K562 (cell line): ENCODE data around the gene MEF2C. TPM values are rescaled to one million over a fixed set of nuclear protein-coding genes. Genes with fewer than 3 reads are reported as not detected.

Experiments used
- ATAC-seq: fragments of 200-7000 bp; cut with Tn5 transposase; 3 replicates; pipeline ENCODE4 v1.9.1; 2020; ENCODE audit warnings: moderate library complexity
- BruUV-seq: library from RNA; stranded (reverse); fragments of 400-500 nt; replicated peaks from 2 replicates; lab custom pipeline; 2021; lab: Mats Ljungman, UMichigan
- CTCF ChIA-PET: fragments of 300-600 bp; formaldehyde crosslinking; extraction: SDS; loops from one replicate; lab custom pipeline; 2021; ENCODE audit warnings: low intra/inter-chr PET ratio; lab: Yijun Ruan, JAX
- POLR2A ChIA-PET: fragments of 300-600, 350-650 bp; sonication (Branson Sonifier 250); formaldehyde crosslinking; extraction: SDS; loops from one replicate; lab custom pipeline; 2021; ENCODE audit warnings: antibody characterized with exemption, inconsistent platforms; lab: Yijun Ruan, JAX
- DNase-seq, 4 experiments: peaks; one replicate each; pipeline versions ENCODE4 v3.0.0 to v3.0.0-alpha.2; 2011 to 2018; ENCODE audit warnings: low spot score in 3 of 4, mixed read lengths in 3 of 4; ENCODE audit errors: extremely low read depth in 1 of 4
- FAIRE-seq: peaks from 2 replicates; lab custom pipeline; 2011; peaks lifted over from hg19 to GRCh38; lab: Jason Lieb, UNC
- H2AFZ ChIP-seq: 2 replicates; pipeline ENCODE4 v1.6.0; 2011; ENCODE audit warnings: low read depth, low read length, control low read depth, inconsistent platforms
- H3K27ac ChIP-seq: fragments of 200-600 bp; 3 replicates; pipeline ENCODE4 v1.8.0; 2011; ENCODE audit warnings: low read depth, mild to moderate bottlenecking, control low read depth, inconsistent platforms, low read length, moderate library complexity, mixed read lengths; ENCODE audit errors: extremely low read depth
- H3K27me3 ChIP-seq, 2 experiments: fragments of 300-600 bp in 1 of 2; 2 replicates in 1 of 2; 3 replicates in 1 of 2; pipeline versions ENCODE4 v1.6.0 to v1.8.0; 2011; ENCODE audit warnings: inconsistent platforms in 2 of 2, low read length in 2 of 2, mild to moderate bottlenecking in 1 of 2, mixed read lengths in 1 of 2, moderate library complexity in 1 of 2; ENCODE audit not compliant: control insufficient read depth in 2 of 2, insufficient read depth in 2 of 2
- H3K36me3 ChIP-seq: fragments of 300-600 bp; 3 replicates; pipeline ENCODE4 v1.8.0; 2011; ENCODE audit warnings: mild to moderate bottlenecking, low read length, inconsistent platforms; ENCODE audit not compliant: control insufficient read depth, insufficient read depth
- H3K4me1 ChIP-seq, 2 experiments: fragments of 200-600 bp in 1 of 2; replicated peaks in 1 of 2; 2 replicates in 1 of 2; 3 replicates in 1 of 2; pipeline versions ENCODE4 v1.5.1 to v1.8.0; 2011; ENCODE audit warnings: inconsistent platforms in 2 of 2, low read length in 2 of 2, mild to moderate bottlenecking in 1 of 2, mixed read lengths in 1 of 2, moderate library complexity in 1 of 2; ENCODE audit not compliant: control insufficient read depth in 2 of 2, insufficient read depth in 2 of 2
- H3K4me2 ChIP-seq: 2 replicates; pipeline ENCODE4 v1.6.1; 2011; ENCODE audit warnings: low read length, control low read depth, inconsistent platforms, mixed read lengths; ENCODE audit not compliant: insufficient read depth
- H3K4me3 ChIP-seq: fragments of 200-600 bp; sonication (generic), shearing (Covaris generic); 2 replicates; pipeline ENCODE4 v1.5.1; 2016; ENCODE audit warnings: control low read depth, inconsistent platforms
- H3K79me2 ChIP-seq: fragments of 200-600 bp; 3 replicates; pipeline ENCODE4 v1.8.0; 2011; ENCODE audit warnings: low read length, inconsistent platforms; ENCODE audit not compliant: control insufficient read depth, insufficient read depth
- H3K9ac ChIP-seq, 2 experiments: 2 replicates each; pipeline versions ENCODE4 v1.6.0 to v1.6.1; 2011; ENCODE audit warnings: low read depth in 2 of 2, low read length in 2 of 2, control low read depth in 1 of 2, inconsistent platforms in 1 of 2, mild to moderate bottlenecking in 1 of 2, mixed read lengths in 1 of 2; ENCODE audit not compliant: insufficient read depth in 1 of 2
- H3K9me1 ChIP-seq: one replicate; pipeline ENCODE4 v1.6.0; 2011; ENCODE audit warnings: inconsistent platforms, mild to moderate bottlenecking, low read length, moderate library complexity; ENCODE audit not compliant: control insufficient read depth, insufficient read depth
- H3K9me3 ChIP-seq: replicated peaks from 2 replicates; pipeline ENCODE4 v1.5.1; 2011; ENCODE audit warnings: low read depth, low read length, inconsistent platforms; ENCODE audit not compliant: control insufficient read depth, insufficient read depth
- H4K20me1 ChIP-seq: replicated peaks from 2 replicates; pipeline ENCODE4 v1.6.1; 2011; ENCODE audit warnings: low read length, inconsistent platforms, mixed read lengths; ENCODE audit not compliant: control insufficient read depth, insufficient read depth
- CBFB ChIP-seq: sonication (generic); formaldehyde crosslinking; IDR thresholded peaks from 2 replicates; pipeline ENCODE4 v1.4.0; 2020; ENCODE audit warnings: mild to moderate bottlenecking, missing genetic modification reagents
- CCAR2 ChIP-seq: fragments of 200-400 bp; formaldehyde crosslinking; IDR thresholded peaks from 2 replicates; pipeline ENCODE4 v1.6.1; 2017; ENCODE audit warnings: mild to moderate bottlenecking, low read depth, low read length
- MYBL2 ChIP-seq, 2 experiments: fragments of 450-650 bp in 1 of 2; sonication (generic) in 1 of 2; formaldehyde crosslinking in 1 of 2; IDR thresholded peaks; 2 replicates each; pipeline versions ENCODE4 v1.6.1 to v1.8.1; 2017 to 2022; ENCODE audit warnings: borderline replicate concordance in 1 of 2, inconsistent platforms in 1 of 2, low read depth in 1 of 2, mild to moderate bottlenecking in 1 of 2, missing genetic modification reagents in 1 of 2, moderate library complexity in 1 of 2
- TOE1 ChIP-seq, 2 experiments: fragments of 450-650 bp in 1 of 2; sonication (generic) in 1 of 2; formaldehyde crosslinking in 1 of 2; IDR thresholded peaks; 2 replicates each; pipeline versions ENCODE4 v1.7.1 to v1.8.0; 2016 to 2022; ENCODE audit warnings: borderline replicate concordance in 2 of 2, mild to moderate bottlenecking in 2 of 2, antibody characterized with exemption in 1 of 2, inconsistent platforms in 1 of 2, low read depth in 1 of 2, missing genetic modification reagents in 1 of 2, moderate library complexity in 1 of 2
- WGBS: fragments of 100-300 bp; shearing (Covaris generic); methylation state at CpG from one replicate; pipeline ENCODE4 v1.1.6; 2016; ENCODE audit warnings: low coverage, mixed read lengths; ENCODE audit not compliant: insufficient coverage; ENCODE audit errors: missing lambda C conversion rate; 5-methylcytosine and 5-hydroxymethylcytosine counted together
- in situ Hi-C: fragments of 300-500 bp; cut with MboI; formaldehyde crosslinking; loops from 4 replicates; pipeline ENCODE4 v1.15.0; 2018; ENCODE audit warnings: inconsistent platforms, mixed read lengths
- intact Hi-C: fragments of 100-400 bp; cut with micrococcal nuclease; formaldehyde crosslinking; loops from 2 replicates; pipeline ENCODE4 v1.14.2; 2022
- polyA plus RNA-seq, 8 experiments: library from polyadenylated mRNA; depleted of rRNA in 4 of 8; stranded (reverse) in 5 of 8; unstranded in 3 of 8; fragments of >200 nt; fragmentation: Nextera tagmentation in 2 of 8; fragmentation: Illumina TruSeq in 1 of 8; extraction: Ambion mirVana in 2 of 8; extraction: Trizol in 1 of 8; gene quantifications; 2 replicates each; pipeline versions ENCODE4 v1.2.1 to v1.2.3, GENCODE V29; 2011 to 2014; ENCODE audit warnings: inconsistent platforms in 1 of 8, missing spikeins in 1 of 8
- total RNA-seq, 7 experiments: library from RNA; depleted of rRNA in 6 of 7; stranded (reverse); fragments of >200 nt in 6 of 7; fragmentation: Illumina TruSeq in 2 of 7; extraction: Trizol in 2 of 7; gene quantifications; 2 replicates each; pipeline versions ENCODE4 v1.2.1 to v1.2.3, GENCODE V29; 2011 to 2021; ENCODE audit warnings: low replicate concordance in 1 of 7

The MEF2C gene
- total and polyA plus RNA-seq, 9 of the 15 experiments (the other 6 are each of a cell fraction or from before 2014, with no cell fraction given), result 25.1 to 67.8 (median 58.3) TPM

DNA sequence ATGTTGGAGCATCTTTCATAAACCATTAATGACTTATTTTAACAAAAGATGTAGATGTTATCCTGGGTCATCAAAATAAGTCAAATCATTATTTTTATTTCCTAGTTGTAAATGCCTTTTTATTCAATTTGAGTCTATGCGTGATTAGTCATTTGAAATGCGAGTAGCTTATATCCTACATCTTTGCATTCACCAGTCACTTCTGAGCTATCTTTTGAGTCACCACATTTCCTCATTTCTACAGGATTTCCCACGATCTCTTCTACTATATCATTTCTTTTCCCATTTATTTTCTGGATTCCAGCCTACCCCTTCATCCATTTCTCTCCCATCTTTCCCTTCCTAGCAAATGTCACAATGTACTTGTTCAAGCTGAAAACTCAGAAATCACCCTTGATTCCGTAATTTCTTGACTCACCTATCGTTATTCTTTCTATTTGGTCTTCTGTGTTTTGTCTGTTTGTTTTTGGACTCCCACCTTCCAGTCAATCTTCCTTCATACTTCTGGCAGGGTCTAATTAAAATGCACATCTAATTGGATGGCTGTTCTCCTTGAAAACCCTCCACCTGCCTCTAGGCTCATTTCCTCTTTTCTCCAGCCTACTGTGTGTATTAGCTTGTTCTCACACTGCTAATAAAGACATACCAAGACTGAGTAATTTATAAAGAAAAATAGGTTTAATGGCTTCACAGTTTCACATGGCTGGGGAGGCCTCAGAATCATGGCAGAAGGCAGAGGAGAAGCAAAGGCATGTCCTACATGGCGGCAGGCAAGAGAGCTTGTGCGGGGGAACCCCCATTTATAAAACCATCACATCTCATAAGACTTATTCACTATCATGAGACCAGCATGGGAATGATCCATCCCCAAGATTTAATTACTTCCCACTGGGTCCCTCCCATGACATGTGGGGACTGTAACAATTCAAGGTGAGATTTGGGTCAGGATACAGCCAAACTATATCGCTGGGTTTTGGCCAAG, 112.4 kb downstream of the MEF2C start:
- H3K9me1 ChIP-seq, result no peaks in the 10 kb centered on the region
- ATAC-seq (no peak), FAIRE-seq (no peak), DNase-seq (no peak)
- H4K20me1 ChIP-seq, result no peaks in the 10 kb centered on the region; the same call in 1 of the 2 replicates
- WGBS, result 61% methylated on average over 8 of the region's 8 CpGs
- CTCF ChIA-PET, result no interaction called here
- no peaks in the 10 kb centered on the region for H3K9me3 ChIP-seq
- no peak overlapping the region for H3K4me3 ChIP-seq
- POLR2A ChIA-PET, result no interaction called here
- no peak overlapping the region for H2AFZ ChIP-seq
- 0 out of 3 replicates have a peak, but pooled peaks cover 3% of the 10 kb centered on the region for H3K79me2 ChIP-seq
- TF ChIP-seq CBFB (CRISPR knock-in tag) (no peak), TOE1 (IDR thresholded peaks at IDR 0.05; ENCODE audit: borderline replicate concordance) (no peak), TOE1 (CRISPR knock-in tag; IDR thresholded peaks at IDR 0.05; ENCODE audit: borderline replicate concordance, low read depth) (no peak), MYBL2 (IDR thresholded peaks at IDR 0.05; ENCODE audit: low read depth) (no peak), MYBL2 (CRISPR knock-in tag; IDR thresholded peaks at IDR 0.05; ENCODE audit: borderline replicate concordance) (no peak), CCAR2 (no peak)
- H3K9ac ChIP-seq, result no peak overlapping the region
- H3K4me1 ChIP-seq, result no peaks in the 10 kb centered on the region
- intact Hi-C loops, result no loop called here
- in situ Hi-C loops, result no loop called here
- H3K36me3 ChIP-seq, result peaks cover 30% of the 10 kb centered on the region
- BruUV-seq, result no TSS peak
- no peak overlapping the region for H3K4me2 ChIP-seq
- no peak overlapping the region for H3K27ac ChIP-seq
- no peaks in the 10 kb centered on the region for H3K27me3 ChIP-seq
